IMR-90 (cell line): ENCODE measurements around the gene LOXL4. TPM values are rescaled to one million over a fixed set of nuclear protein-coding genes. Genes with fewer than 3 reads are reported as not detected.

Experiments
- ATAC-seq: fragments of 200-7000 bp; cut with Tn5 transposase; 2 replicates; pipeline ENCODE4 v1.9.1; 2020; ENCODE audit warnings: low read depth, mild to moderate bottlenecking, moderate library complexity
- BruUV-seq: library from RNA; stranded (reverse); fragments of 400-500 nt; replicated peaks from 2 replicates; lab custom pipeline; 2021; lab: Mats Ljungman, UMichigan
- CTCF ChIA-PET: fragments of 300-600 bp; formaldehyde crosslinking; extraction: SDS; loops from one replicate; lab custom pipeline; 2021; ENCODE audit warnings: antibody characterized with exemption; lab: Yijun Ruan, JAX
- POLR2A ChIA-PET: fragments of 300-600 bp; sonication (Branson Sonifier 250); formaldehyde crosslinking; loops from one replicate; lab custom pipeline; 2022; ENCODE audit warnings: antibody characterized with exemption; ENCODE audit not compliant: unreplicated experiment; lab: Charles Lee
- DNase-seq: peaks from one replicate; pipeline ENCODE4 v3.0.0; 2013
- H2AFZ ChIP-seq: replicated peaks from 2 replicates; pipeline ENCODE3; 2013; ENCODE audit warnings: low read length, mild to moderate bottlenecking; ENCODE audit not compliant: poor library complexity
- H2AK5ac ChIP-seq: 2 replicates; pipeline ENCODE4 v1.6.1; 2013; ENCODE audit warnings: low read depth, low read length, inconsistent platforms
- H2AK9ac ChIP-seq: replicated peaks from 2 replicates; pipeline ENCODE3; 2013; ENCODE audit warnings: mild to moderate bottlenecking, low read depth, low read length, moderate library complexity; ENCODE audit not compliant: poor library complexity
- H2BK120ac ChIP-seq: 2 replicates; pipeline ENCODE4 v1.6.1; 2013; ENCODE audit warnings: low read depth, low read length, inconsistent platforms
- H2BK15ac ChIP-seq: 3 replicates; pipeline ENCODE4 v1.6.1; 2013; ENCODE audit warnings: low read depth, low read length, inconsistent platforms
- H2BK20ac ChIP-seq: 2 replicates; pipeline ENCODE4 v1.6.1; 2013; ENCODE audit warnings: low read depth, mild to moderate bottlenecking, inconsistent platforms, low read length, moderate library complexity
- H2BK5ac ChIP-seq: 2 replicates; pipeline ENCODE4 v1.6.1; 2013; ENCODE audit warnings: mild to moderate bottlenecking, low read depth, low read length, inconsistent platforms; ENCODE audit not compliant: poor library complexity, severe bottlenecking
- H3K14ac ChIP-seq: replicated peaks from 2 replicates; pipeline ENCODE4 v1.6.1; 2013; ENCODE audit warnings: low read depth, low read length, inconsistent platforms
- H3K18ac ChIP-seq: 2 replicates; pipeline ENCODE4 v1.6.1; 2013; ENCODE audit warnings: low read depth, low read length, control low read depth
- H3K23ac ChIP-seq: 2 replicates; pipeline ENCODE4 v1.6.1; 2013; ENCODE audit warnings: low read depth, low read length, inconsistent platforms
- H3K27ac ChIP-seq: 2 replicates; pipeline ENCODE4 v1.5.1; 2013; ENCODE audit warnings: mild to moderate bottlenecking, control low read depth, low read length; ENCODE audit not compliant: insufficient read depth
- H3K27me3 ChIP-seq: 2 replicates; pipeline ENCODE4 v1.6.1; 2013; ENCODE audit warnings: low read length; ENCODE audit not compliant: control insufficient read depth, insufficient read depth
- H3K36me3 ChIP-seq: 2 replicates; pipeline ENCODE4 v1.6.1; 2013; ENCODE audit warnings: low read length, mixed read lengths; ENCODE audit not compliant: control insufficient read depth, insufficient read depth
- H3K4ac ChIP-seq: 2 replicates; pipeline ENCODE4 v1.6.1; 2013; ENCODE audit warnings: low read depth, low read length, inconsistent platforms
- H3K4me1 ChIP-seq: 2 replicates; pipeline ENCODE4 v1.6.1; 2013; ENCODE audit warnings: low read length, mixed read lengths; ENCODE audit not compliant: control insufficient read depth, insufficient read depth
- H3K4me2 ChIP-seq: 2 replicates; pipeline ENCODE4 v1.6.1; 2013; ENCODE audit warnings: low read depth, mild to moderate bottlenecking, control low read depth, low read length, moderate library complexity
- H3K4me3 ChIP-seq: 2 replicates; pipeline ENCODE4 v1.5.1; 2013; ENCODE audit warnings: low read depth, mild to moderate bottlenecking, control low read depth, low read length, moderate library complexity; ENCODE audit not compliant: insufficient read depth
- H3K56ac ChIP-seq: 2 replicates; pipeline ENCODE4 v1.6.1; 2013; ENCODE audit warnings: low read length, inconsistent platforms; ENCODE audit not compliant: insufficient read depth; ENCODE audit errors: extremely low read depth
- H3K79me1 ChIP-seq, 2 experiments: 2 replicates each; pipeline ENCODE4 v1.6.1; 2013; ENCODE audit warnings: low read length in 2 of 2, inconsistent platforms in 1 of 2, low read depth in 1 of 2
- H3K9ac ChIP-seq: 2 replicates; pipeline ENCODE4 v1.6.1; 2013; ENCODE audit warnings: low read depth, low read length, control low read depth
- H3K9me1 ChIP-seq: 2 replicates; pipeline ENCODE4 v1.6.1; 2013; ENCODE audit warnings: low read length, inconsistent platforms; ENCODE audit not compliant: insufficient read depth
- H3K9me3 ChIP-seq: 2 replicates; pipeline ENCODE4 v1.6.1; 2013; ENCODE audit warnings: low read length; ENCODE audit not compliant: control insufficient read depth, insufficient read depth
- H4K20me1 ChIP-seq: 2 replicates; pipeline ENCODE4 v1.6.1; 2013; ENCODE audit warnings: low read length, inconsistent platforms; ENCODE audit not compliant: insufficient read depth
- H4K5ac ChIP-seq: 2 replicates; pipeline ENCODE4 v1.6.1; 2013; ENCODE audit warnings: mild to moderate bottlenecking, low read depth, low read length, control low read depth
- H4K8ac ChIP-seq, 2 experiments: 2 replicates each; pipeline ENCODE4 v1.6.1; 2013; ENCODE audit warnings: low read depth in 2 of 2, low read length in 2 of 2, control low read depth in 1 of 2, inconsistent platforms in 1 of 2
- H4K91ac ChIP-seq: 2 replicates; pipeline ENCODE4 v1.6.1; 2013; ENCODE audit warnings: low read depth, low read length, inconsistent platforms; ENCODE audit not compliant: insufficient read depth
- BHLHE40 ChIP-seq: fragments of 150-350 bp; IDR thresholded peaks from 2 replicates; pipeline ENCODE4 v1.6.1; 2016; ENCODE audit warnings: mild to moderate bottlenecking, low read depth, low read length
- CEBPB ChIP-seq: IDR thresholded peaks from 2 replicates; pipeline ENCODE4 v1.6.1; 2012; ENCODE audit warnings: low read depth, low read length, improper control_type of control experiment
- CHD1 ChIP-seq: IDR thresholded peaks from 2 replicates; pipeline ENCODE4 v1.6.1; 2012; ENCODE audit warnings: low read depth, low read length, improper control_type of control experiment
- CTCF ChIP-seq: conservative IDR thresholded peaks from 2 replicates; pipeline ENCODE4 v1.5.1; 2012; ENCODE audit warnings: mild to moderate bottlenecking, low read depth, low read length, improper control_type of control experiment
- ELK1 ChIP-seq: fragments of 150-350 bp; IDR thresholded peaks from 2 replicates; pipeline ENCODE4 v1.6.1; 2016; ENCODE audit warnings: low read depth, mild to moderate bottlenecking, low read length, moderate library complexity, borderline replicate concordance
- FOS ChIP-seq: fragments of 150-350 bp; IDR thresholded peaks from 2 replicates; pipeline ENCODE4 v1.6.1; 2016; ENCODE audit warnings: low read depth, low read length
- MAFK ChIP-seq: IDR thresholded peaks from 2 replicates; pipeline ENCODE4 v1.6.1; 2012; ENCODE audit warnings: low read depth, low read length, improper control_type of control experiment
- MAZ ChIP-seq: IDR thresholded peaks from 2 replicates; pipeline ENCODE4 v1.6.1; 2012; ENCODE audit warnings: low read depth, mild to moderate bottlenecking, low read length, improper control_type of control experiment, moderate library complexity, borderline replicate concordance
- MXI1 ChIP-seq: IDR thresholded peaks from 2 replicates; pipeline ENCODE4 v1.6.1; 2012; ENCODE audit warnings: low read depth, mild to moderate bottlenecking, low read length, moderate library complexity, borderline replicate concordance
- NFE2L2 ChIP-seq: fragments of 150-350 bp; IDR thresholded peaks from 2 replicates; pipeline ENCODE4 v1.6.1; 2016; ENCODE audit warnings: low read depth, mild to moderate bottlenecking, low read length
- POLR2A ChIP-seq: IDR thresholded peaks from 2 replicates; pipeline ENCODE4 v1.6.1; 2012; ENCODE audit warnings: mild to moderate bottlenecking, low read depth, low read length
- RAD21 ChIP-seq: IDR thresholded peaks from 2 replicates; pipeline ENCODE4 v1.6.1; 2012; ENCODE audit warnings: low read length, improper control_type of control experiment
- RCOR1 ChIP-seq: IDR thresholded peaks from 2 replicates; pipeline ENCODE4 v1.6.1; 2012; ENCODE audit warnings: mild to moderate bottlenecking, low read length, improper control_type of control experiment; ENCODE audit not compliant: insufficient replicate concordance
- RFX5 ChIP-seq: IDR thresholded peaks from 2 replicates; pipeline ENCODE4 v1.8.0; 2012; ENCODE audit warnings: low read depth, mild to moderate bottlenecking, low read length, moderate library complexity
- SMC3 ChIP-seq: fragments of 150-350 bp; IDR thresholded peaks from 2 replicates; pipeline ENCODE4 v1.6.1; 2016; ENCODE audit warnings: low read depth, mild to moderate bottlenecking, antibody characterized with exemption, low read length, moderate library complexity
- USF2 ChIP-seq: fragments of 150-350 bp; IDR thresholded peaks from 2 replicates; pipeline ENCODE4 v1.6.1; 2017; ENCODE audit warnings: mild to moderate bottlenecking, antibody characterized with exemption, low read length, low read depth
- WGBS, 2 experiments: methylation state at CpG; one replicate each; pipeline versions ENCODE4 v1.1.5 to v1.1.7; 2013; ENCODE audit warnings: missing lambda C conversion rate in 2 of 2; ENCODE audit not compliant: insufficient read length in 1 of 2; ENCODE audit errors: extremely low coverage in 2 of 2; 5-methylcytosine and 5-hydroxymethylcytosine counted together
- dilution Hi-C: fragments of 300-500 bp; cut with HindIII; formaldehyde crosslinking; loops from one replicate; pipeline ENCODE4 v1.14.3; 2018; ENCODE audit warnings: low sequenced_read_pairs; ENCODE audit not compliant: unreplicated experiment
- in situ Hi-C: fragments of 300-500 bp; cut with MboI; formaldehyde crosslinking; loops from 3 replicates; pipeline ENCODE4 v1.14.3; 2019; ENCODE audit warnings: low sequenced_read_pairs, inconsistent platforms, mixed read lengths
- intact Hi-C: fragments of 100-400 bp; cut with micrococcal nuclease; formaldehyde crosslinking; loops from 2 replicates; pipeline ENCODE4 v1.10.0; 2022
- polyA plus RNA-seq, 3 experiments: library from polyadenylated mRNA; depleted of rRNA; stranded (reverse); fragments of >200 nt; gene quantifications; 2 replicates each; pipeline ENCODE4 v1.2.3, GENCODE V29; 2012; ENCODE audit warnings: low replicate concordance in 1 of 3
- total RNA-seq: library from RNA; depleted of rRNA; stranded (reverse); fragments of >200 nt; gene quantifications from 2 replicates; pipeline ENCODE4 v1.2.3, GENCODE V29; 2012

Gene LOXL4
- total and polyA plus RNA-seq, 2 of the 4 experiments (the other 2 are of a cell fraction), result 20.8 to 26.7 TPM

- Histone ChIP-seq H2BK120ac (no peak overlapping the region), H4K5ac (no peak overlapping the region), H2BK5ac (no peak overlapping the region), H2AFZ (no peak overlapping the region), H3K23ac (no peak overlapping the region), H2BK20ac (no peak overlapping the region), H3K27me3 (no peaks in the 10 kb centered on the region), H4K20me1 (no peaks in the 10 kb centered on the region), H3K36me3 (peaks cover 18% of the 10 kb centered on the region), H3K79me1 (no peaks in the 10 kb centered on the region; a peak in 1 of 4 replicates), H2BK15ac (no peak overlapping the region), H3K9me3 (no peaks in the 10 kb centered on the region), H3K4me2 (no peak overlapping the region), H3K4me1 (peaks cover 18% of the 10 kb centered on the region), H4K91ac (no peak overlapping the region), H3K4ac (no peak overlapping the region), H3K4me3 (no peak overlapping the region), H3K27ac (no peak overlapping the region), H3K14ac (no peak overlapping the region), H3K9me1 (peaks cover 6% of the 10 kb centered on the region; the same call in 1 of the 2 replicates), H2AK9ac (no peak overlapping the region), H3K18ac (no peak overlapping the region), H3K56ac (no peak overlapping the region), H2AK5ac (no peak overlapping the region), H4K8ac (no peak overlapping the region), H3K9ac (no peak overlapping the region)
- intact Hi-C loops (loop anchor here (5.0 kb wide), 1 partner anchor 223 kb away; no protein-coding TSS in a partner anchor), in situ Hi-C loops (no loop called here), dilution Hi-C loops (no loop called here)
- DNase-seq, result no peak
- CTCF ChIA-PET, result interaction anchor here (1.2 to 3.8 kb wide), 2 partner anchors 50 to 65 kb away, joined by 3 to 23 read pairs; no protein-coding TSS in a partner anchor
- no TSS peak for BruUV-seq
- WGBS, 2 experiments, result no CpG with 5 or more reads among the region's 5 CpGs
- TF ChIP-seq SMC3 (no peak), BHLHE40 (no peak), FOS (no peak), MAZ (no peak), RCOR1 (no peak), MXI1 (no peak), CEBPB (no peak), NFE2L2 (no peak), CHD1 (no peak), CTCF (no peak), POLR2A (no peak), MAFK (no peak), ELK1 (no peak), RAD21 (no peak), USF2 (no peak), RFX5 (no peak)
- POLR2A ChIA-PET, result no interaction called here
- no peak for ATAC-seq
Observed at GRCh38 chr10:98244141-98244540, 23.9 kb downstream of the LOXL4 start.
